ENCODE data around the gene PDLIM4. TPM values are rescaled to one million over a fixed set of nuclear protein-coding genes. Genes with fewer than 3 reads are reported as not detected.
A peak's percentile ranks its signal among the peaks of the same experiment; 100 is the strongest.

PDLIM4 gene
- total RNA-seq, 1 donor from 2014 or later, result 56.6 TPM

GRCh38 chr5:132209131-132209530, 48.4 kb upstream of the PDLIM4 start:
- H3K36me3 Mint-ChIP-seq (ENCODE audit: low read depth, unreplicated experiment), result peaks cover 35% of the 10 kb centered on the region
- Histone ChIP-seq H3K9me3 (ENCODE audit: insufficient read depth, low read depth, low read length) (no peaks in the 10 kb centered on the region), H3K79me2 (ENCODE audit: insufficient read depth, low read length) (no peaks in the 10 kb centered on the region), H3K27ac (ENCODE audit: low read depth, low read length) (no peak overlapping the region), H3K9ac (ENCODE audit: low read length) (no peak overlapping the region), H3K4me1 (ENCODE audit: insufficient read depth, low read length) (peaks cover 15% of the 10 kb centered on the region), H3K36me3 (ENCODE audit: insufficient read depth, low read length) (peaks cover 35% of the 10 kb centered on the region), H3K4me2 (ENCODE audit: low read length) (peak overlapping the region; percentile 30), H4K20me1 (ENCODE audit: insufficient read depth, low read length) (peaks cover 28% of the 10 kb centered on the region), H3K27me3 (ENCODE audit: insufficient read depth, low read length) (no peaks in the 10 kb centered on the region), H3K4me3 (ENCODE audit: insufficient read depth, low read depth, low read length) (no peak overlapping the region), H2AFZ (ENCODE audit: low read depth, low read length) (no peak overlapping the region)
- no peak overlapping the region for H3K4me3 Mint-ChIP-seq (ENCODE audit: unreplicated experiment)
- H3K9me3 Mint-ChIP-seq (ENCODE audit: unreplicated experiment), result no peaks in the 10 kb centered on the region
- no peaks in the 10 kb centered on the region for H3K27me3 Mint-ChIP-seq (ENCODE audit: low read depth, unreplicated experiment)
- peaks cover 18% of the 10 kb centered on the region for H3K4me1 Mint-ChIP-seq (ENCODE audit: low read depth, unreplicated experiment)
- TF ChIP-seq EZH2 (IDR thresholded peaks at IDR 0.05; ENCODE audit: insufficient read depth, low read length) (no peak), CTCF (IDR thresholded peaks at IDR 0.05; ENCODE audit: insufficient read depth, low read depth, low read length) (no peak)
- peak overlapping the region; percentile 27 for H3K27ac Mint-ChIP-seq (ENCODE audit: unreplicated experiment)
- DNase-seq (ENCODE audit: low read depth) (peak; percentile 85), FAIRE-seq (no peak)

DNA sequence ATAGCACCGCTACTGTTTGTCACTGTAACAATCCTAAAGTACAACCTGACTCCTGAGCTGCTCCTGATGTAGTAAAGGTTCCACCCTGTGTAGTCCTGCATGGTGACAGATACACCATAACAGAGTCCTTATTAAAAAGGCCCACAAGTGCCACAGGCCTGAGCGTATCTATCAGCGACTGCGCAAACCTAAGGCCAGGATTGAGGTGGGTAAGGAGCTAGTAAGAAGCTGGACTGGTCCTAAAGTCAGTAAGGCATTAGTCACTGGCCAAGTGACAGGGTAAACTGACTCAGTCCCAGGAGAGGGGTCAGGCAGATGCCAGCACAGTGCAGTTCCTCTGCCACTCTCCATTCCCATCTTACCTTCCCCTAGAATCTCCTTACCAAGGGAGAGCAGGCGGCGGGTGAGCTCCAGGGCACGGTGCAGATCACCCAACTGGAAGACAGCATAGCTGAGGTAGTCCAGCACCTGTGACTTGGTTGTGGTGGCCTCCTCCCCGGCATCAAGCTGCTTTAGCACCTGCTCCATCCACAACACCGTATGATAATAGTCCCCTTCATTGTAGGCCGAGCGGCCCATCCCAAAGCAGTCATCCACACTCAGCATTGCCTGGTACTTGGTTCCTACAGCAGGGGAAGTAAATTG, 47.5 kb upstream of the PDLIM4 start:
- Mint-ChIP-seq H3K4me3 (ENCODE audit: unreplicated experiment) (no peak overlapping the region), H3K27me3 (ENCODE audit: low read depth, unreplicated experiment) (no peaks in the 10 kb centered on the region), H3K27ac (ENCODE audit: unreplicated experiment) (no peak overlapping the region), H3K36me3 (ENCODE audit: low read depth, unreplicated experiment) (peaks cover 34% of the 10 kb centered on the region), H3K4me1 (ENCODE audit: low read depth, unreplicated experiment) (peaks cover 23% of the 10 kb centered on the region), H3K9me3 (ENCODE audit: unreplicated experiment) (no peaks in the 10 kb centered on the region)
- Histone ChIP-seq H3K27ac (ENCODE audit: low read depth, low read length) (no peak overlapping the region), H4K20me1 (ENCODE audit: insufficient read depth, low read length) (peaks cover 19% of the 10 kb centered on the region), H2AFZ (ENCODE audit: low read depth, low read length) (no peak overlapping the region), H3K4me2 (ENCODE audit: low read length) (peak overlapping the region; percentile 30), H3K4me3 (ENCODE audit: insufficient read depth, low read depth, low read length) (no peak overlapping the region), H3K27me3 (ENCODE audit: insufficient read depth, low read length) (no peaks in the 10 kb centered on the region), H3K9ac (ENCODE audit: low read length) (no peak overlapping the region), H3K36me3 (ENCODE audit: insufficient read depth, low read length) (peaks cover 35% of the 10 kb centered on the region), H3K9me3 (ENCODE audit: insufficient read depth, low read depth, low read length) (no peaks in the 10 kb centered on the region), H3K79me2 (ENCODE audit: insufficient read depth, low read length) (no peaks in the 10 kb centered on the region), H3K4me1 (ENCODE audit: insufficient read depth, low read length) (peaks cover 20% of the 10 kb centered on the region)
- TF ChIP-seq EZH2 (IDR thresholded peaks at IDR 0.05; ENCODE audit: insufficient read depth, low read length), result no peak
- no peak for TF ChIP-seq CTCF (IDR thresholded peaks at IDR 0.05; ENCODE audit: insufficient read depth, low read depth, low read length)
- no peak for FAIRE-seq
- DNase-seq (ENCODE audit: low read depth), result no peak

DNA sequence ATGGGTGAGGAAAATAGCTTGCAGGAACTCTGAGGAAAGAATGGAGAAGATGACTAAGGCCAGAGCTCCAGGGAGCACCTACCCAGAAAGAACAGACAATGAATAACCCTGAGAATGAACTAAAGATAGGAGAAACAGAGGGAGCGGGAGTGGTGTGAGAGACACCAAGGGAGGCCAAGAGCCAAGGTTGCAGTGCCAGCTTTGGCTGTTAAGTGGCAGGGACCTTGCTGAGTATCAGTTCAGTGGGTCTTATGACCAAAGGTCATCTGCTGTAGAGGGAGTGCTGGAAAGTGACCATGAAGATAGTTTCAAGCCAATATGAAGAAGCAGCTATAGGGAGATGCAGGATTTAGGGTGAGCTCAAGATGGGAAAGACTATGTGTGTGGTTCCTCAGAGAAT, 46.6 kb upstream of the PDLIM4 start:
- no peak overlapping the region for H2AFZ ChIP-seq (ENCODE audit: low read depth, low read length)
- H3K27me3 Mint-ChIP-seq (ENCODE audit: low read depth, unreplicated experiment), result no peaks in the 10 kb centered on the region
- H3K4me2 ChIP-seq (ENCODE audit: low read length), result no peak overlapping the region
- no peak overlapping the region for H3K27ac ChIP-seq (ENCODE audit: low read depth, low read length)
- peaks cover 16% of the 10 kb centered on the region for H4K20me1 ChIP-seq (ENCODE audit: insufficient read depth, low read length)
- peaks cover 32% of the 10 kb centered on the region for H3K36me3 Mint-ChIP-seq (ENCODE audit: low read depth, unreplicated experiment)
- H3K4me3 Mint-ChIP-seq (ENCODE audit: unreplicated experiment), result no peak overlapping the region
- no peak overlapping the region for H3K9ac ChIP-seq (ENCODE audit: low read length)
- DNase-seq (ENCODE audit: low read depth) (no peak), FAIRE-seq (no peak)
- H3K27ac Mint-ChIP-seq (ENCODE audit: unreplicated experiment), result no peak overlapping the region
- no peak overlapping the region for H3K4me3 ChIP-seq (ENCODE audit: insufficient read depth, low read depth, low read length)
- H3K9me3 ChIP-seq (ENCODE audit: insufficient read depth, low read depth, low read length), result no peaks in the 10 kb centered on the region
- H3K27me3 ChIP-seq (ENCODE audit: insufficient read depth, low read length), result no peaks in the 10 kb centered on the region
- H3K9me3 Mint-ChIP-seq (ENCODE audit: unreplicated experiment), result no peaks in the 10 kb centered on the region
- H3K4me1 ChIP-seq (ENCODE audit: insufficient read depth, low read length), result peaks cover 23% of the 10 kb centered on the region
- H3K36me3 ChIP-seq (ENCODE audit: insufficient read depth, low read length), result peaks cover 35% of the 10 kb centered on the region
- H3K79me2 ChIP-seq (ENCODE audit: insufficient read depth, low read length), result no peaks in the 10 kb centered on the region
- TF ChIP-seq EZH2 (IDR thresholded peaks at IDR 0.05; ENCODE audit: insufficient read depth, low read length) (no peak), CTCF (IDR thresholded peaks at IDR 0.05; ENCODE audit: insufficient read depth, low read depth, low read length) (no peak)
- peaks cover 27% of the 10 kb centered on the region for H3K4me1 Mint-ChIP-seq (ENCODE audit: low read depth, unreplicated experiment)

Measured in astrocyte (in vitro differentiated cells and primary cell).